ENCODE data around the gene BSN.

Gene BSN

DNA sequence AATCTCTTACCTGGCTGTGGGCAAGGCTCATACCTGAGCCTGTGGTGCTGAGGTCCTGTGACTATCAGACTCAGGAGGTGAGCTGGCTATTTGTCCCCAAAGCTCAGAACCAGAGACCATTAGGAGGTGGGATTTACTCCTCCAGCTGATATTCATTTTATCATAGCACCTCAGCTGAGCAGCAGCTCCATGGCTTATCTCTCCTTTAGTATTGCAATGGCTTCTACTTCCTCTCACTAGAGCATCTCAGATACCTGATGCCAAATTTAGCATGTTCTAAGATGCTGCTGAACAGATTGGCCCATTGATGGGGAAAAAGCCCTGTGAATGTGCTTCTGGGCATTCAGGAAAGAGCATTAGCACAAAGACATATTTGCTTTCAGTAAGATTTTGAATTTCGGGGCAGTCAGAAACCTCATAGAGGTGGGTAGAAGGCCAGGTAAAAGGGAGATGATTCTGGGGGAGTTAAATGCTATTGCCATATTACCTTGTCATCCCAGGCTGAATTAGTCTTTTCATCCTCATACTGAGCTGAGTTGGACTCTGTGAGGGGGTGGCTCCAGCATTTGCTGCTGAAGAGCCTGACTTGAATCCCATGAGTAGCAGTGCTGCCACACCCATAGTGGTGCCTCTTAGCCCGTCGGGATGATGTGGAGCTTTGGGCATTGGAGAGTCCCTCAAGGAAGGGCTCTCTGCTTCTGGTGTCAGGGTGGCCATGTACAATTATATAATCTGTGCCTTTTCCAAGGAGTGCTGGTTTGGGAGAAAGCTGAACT lies 2.4 kb downstream of the BSN start:
- FAIRE-seq = no peak
- no peak for TF ChIP-seq CTCF (IDR thresholded peaks at IDR 0.05; ENCODE audit: insufficient read depth, missing control alignments)
- no peak for DNase-seq (ENCODE audit: insufficient read length, low spot score)

- FAIRE-seq (no peak), DNase-seq (ENCODE audit: insufficient read length, low spot score) (no peak)
- no peak for TF ChIP-seq CTCF (IDR thresholded peaks at IDR 0.05; ENCODE audit: insufficient read depth, missing control alignments)
Measured at GRCh38 chr3:49563040-49563578, 8.8 kb downstream of the BSN start.

- no peak for FAIRE-seq
Measured at GRCh38 chr3:49563766-49564165, 9.5 kb downstream of the BSN start.

DNA sequence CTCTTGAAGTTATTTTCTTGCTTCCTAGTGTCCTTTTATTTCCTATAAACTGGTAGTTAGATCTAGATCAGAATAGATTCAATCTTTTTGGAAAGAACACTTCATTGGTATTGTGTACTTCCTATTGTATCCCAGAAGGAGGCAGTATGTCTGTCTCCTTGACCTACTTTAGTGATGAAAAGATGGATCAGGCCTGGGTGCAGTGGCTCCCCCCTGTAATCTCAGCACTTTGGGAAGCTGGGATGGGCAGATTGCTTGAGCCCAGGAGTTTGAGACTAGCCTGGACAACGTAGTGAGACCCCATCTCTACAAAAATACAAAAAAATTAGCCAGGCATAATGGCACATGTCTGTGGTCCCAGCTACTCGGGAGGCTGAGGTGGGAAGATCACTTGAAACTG lies 12.0 kb downstream of the BSN start:
- DNase-seq (ENCODE audit: insufficient read length, low spot score) (no peak), FAIRE-seq (no peak)
- no peak for TF ChIP-seq CTCF (IDR thresholded peaks at IDR 0.05; ENCODE audit: insufficient read depth, missing control alignments)

More at GRCh38 chr3:49563766-49564165, 9.5 kb downstream of the BSN start:
- no peak for DNase-seq (ENCODE audit: insufficient read length, low spot score)
- TF ChIP-seq CTCF (IDR thresholded peaks at IDR 0.05; ENCODE audit: insufficient read depth, missing control alignments) = no peak

GRCh38 chr3:49567406-49567805 lies 13.1 kb downstream of the BSN start:
- DNase-seq (ENCODE audit: insufficient read length, low spot score) = no peak
- no peak for TF ChIP-seq CTCF (IDR thresholded peaks at IDR 0.05; ENCODE audit: insufficient read depth, missing control alignments)
- no peak for FAIRE-seq

DNA sequence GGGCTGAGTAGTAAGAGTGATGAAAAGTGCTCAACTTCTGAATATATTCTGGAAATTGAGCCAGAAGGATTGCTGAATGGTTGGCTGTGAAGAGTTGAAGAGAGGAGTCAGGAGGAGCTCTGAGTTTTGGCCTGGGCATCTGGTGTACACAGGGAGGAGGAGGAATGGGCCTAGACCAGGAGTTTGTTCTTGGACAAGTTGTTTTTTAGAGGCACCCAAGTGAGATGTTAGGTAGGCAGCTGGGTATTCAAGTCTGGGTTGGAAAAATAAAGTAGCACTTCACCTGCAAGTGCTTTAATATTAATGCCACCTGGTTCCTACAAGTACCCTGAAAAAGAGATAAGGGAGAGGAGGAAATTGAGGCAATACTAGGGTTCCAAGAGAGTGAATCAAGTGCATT lies 14.7 kb downstream of the BSN start:
- DNase-seq (ENCODE audit: insufficient read length, low spot score) (no peak), FAIRE-seq (no peak)
- no peak for TF ChIP-seq CTCF (IDR thresholded peaks at IDR 0.05; ENCODE audit: insufficient read depth, missing control alignments)

DNA sequence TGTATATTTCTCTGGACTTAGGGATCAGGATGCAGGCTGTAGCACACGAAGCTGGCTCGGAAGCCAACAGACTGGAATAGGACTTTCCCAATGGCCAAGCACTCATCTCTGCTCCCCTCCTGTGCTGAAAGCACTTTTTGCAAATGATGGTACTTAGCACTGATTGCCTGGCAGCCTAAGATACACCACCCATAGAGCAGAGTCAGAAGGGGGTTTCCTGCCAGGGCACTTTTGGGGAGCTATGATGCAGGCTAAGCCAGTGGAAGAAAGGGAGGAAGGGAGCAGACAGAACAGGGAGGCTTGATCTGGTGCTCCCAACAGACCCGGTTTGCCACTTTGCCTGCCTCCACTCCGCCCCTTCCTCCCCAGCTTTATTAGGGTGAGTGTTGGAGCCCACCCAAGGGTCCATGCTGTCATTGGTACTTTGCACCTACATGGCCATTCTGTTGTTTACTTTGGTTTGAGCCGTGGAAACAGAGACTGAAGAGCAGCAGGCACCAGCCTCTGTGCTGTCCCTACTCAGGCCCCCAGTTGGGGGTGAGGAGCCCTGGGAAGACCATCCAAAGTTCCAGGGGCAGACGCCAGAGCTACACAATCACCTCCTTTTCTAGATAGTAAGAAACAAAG lies 15.9 kb downstream of the BSN start:
- FAIRE-seq (no peak), DNase-seq (ENCODE audit: insufficient read length, low spot score) (no peak)
- TF ChIP-seq CTCF (IDR thresholded peaks at IDR 0.05; ENCODE audit: insufficient read depth, missing control alignments) = no peak

Data from D721Med (cell line).